Gastroesophageal sphincter (tissue), 3 donors: ENCODE results near the gene BRMS1L.

Experiments
- EP300 ChIP-seq: sonication (generic); formaldehyde crosslinking; IDR thresholded peaks from one replicate; pipeline ENCODE4 v1.6.1; 2017; ENCODE audit warnings: antibody characterized with exemption, mild to moderate bottlenecking
- POLR2A ChIP-seq, 2 donors: fragments of 450-650 bp; IDR thresholded peaks; one replicate each; pipeline ENCODE4 v1.6.1; 2017; ENCODE audit warnings: antibody characterized with exemption in 2 of 2, mild to moderate bottlenecking in 2 of 2, moderate library complexity in 1 of 2
- POLR2AphosphoS5 ChIP-seq: sonication (generic); formaldehyde crosslinking; IDR thresholded peaks from one replicate; pipeline ENCODE4 v1.6.1; 2017; ENCODE audit warnings: antibody characterized with exemption
- TF ChIP-seq, protein P1 (sequence below), 4 experiments: fragments of 200-600 bp in 2 of 4; fragments of 450-650 bp in 2 of 4; sonication (generic) in 1 of 4; IDR thresholded peaks; one replicate each; pipeline ENCODE4 v1.5.1; 2017 to 2019; ENCODE audit warnings: antibody characterized with exemption in 4 of 4, mild to moderate bottlenecking in 2 of 4, moderate library complexity in 2 of 4

DNA sequence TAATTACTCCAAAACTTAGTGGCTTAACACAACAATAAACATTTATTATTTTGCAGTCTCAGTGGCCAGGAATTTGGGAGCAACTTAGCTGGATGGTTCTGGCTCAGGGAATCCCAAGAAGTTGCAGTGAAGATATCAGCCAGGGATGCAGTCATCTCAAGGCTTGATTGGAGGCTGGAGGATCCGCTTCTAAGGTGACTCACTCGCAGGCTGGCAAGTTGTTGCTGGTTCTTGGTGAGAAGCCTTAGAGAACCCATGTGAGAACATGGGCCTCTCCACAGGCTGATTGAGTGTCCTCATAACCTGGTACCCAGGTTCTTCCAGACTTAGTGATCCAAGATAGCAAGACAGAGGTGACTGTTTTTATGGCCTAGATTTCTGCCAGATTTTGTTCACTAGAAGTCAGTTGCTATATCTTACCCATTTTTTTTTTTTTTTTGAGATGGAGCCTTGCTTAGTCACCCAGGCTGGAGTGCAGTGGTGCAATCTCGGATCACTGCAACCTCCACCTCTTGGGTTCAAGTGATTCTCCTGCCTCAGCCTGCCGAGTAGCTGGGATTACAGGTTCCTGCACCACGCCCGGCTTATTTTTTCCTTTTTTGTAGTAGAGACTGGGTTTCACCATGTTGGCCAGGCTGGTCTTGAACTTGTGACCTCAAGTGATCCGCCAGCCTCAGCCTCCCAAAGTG, 32.5 kb downstream of the BRMS1L start:
- TF ChIP-seq POLR2AphosphoS5 = no peak
- TF ChIP-seq, protein P1, sequence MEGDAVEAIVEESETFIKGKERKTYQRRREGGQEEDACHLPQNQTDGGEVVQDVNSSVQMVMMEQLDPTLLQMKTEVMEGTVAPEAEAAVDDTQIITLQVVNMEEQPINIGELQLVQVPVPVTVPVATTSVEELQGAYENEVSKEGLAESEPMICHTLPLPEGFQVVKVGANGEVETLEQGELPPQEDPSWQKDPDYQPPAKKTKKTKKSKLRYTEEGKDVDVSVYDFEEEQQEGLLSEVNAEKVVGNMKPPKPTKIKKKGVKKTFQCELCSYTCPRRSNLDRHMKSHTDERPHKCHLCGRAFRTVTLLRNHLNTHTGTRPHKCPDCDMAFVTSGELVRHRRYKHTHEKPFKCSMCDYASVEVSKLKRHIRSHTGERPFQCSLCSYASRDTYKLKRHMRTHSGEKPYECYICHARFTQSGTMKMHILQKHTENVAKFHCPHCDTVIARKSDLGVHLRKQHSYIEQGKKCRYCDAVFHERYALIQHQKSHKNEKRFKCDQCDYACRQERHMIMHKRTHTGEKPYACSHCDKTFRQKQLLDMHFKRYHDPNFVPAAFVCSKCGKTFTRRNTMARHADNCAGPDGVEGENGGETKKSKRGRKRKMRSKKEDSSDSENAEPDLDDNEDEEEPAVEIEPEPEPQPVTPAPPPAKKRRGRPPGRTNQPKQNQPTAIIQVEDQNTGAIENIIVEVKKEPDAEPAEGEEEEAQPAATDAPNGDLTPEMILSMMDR (IDR thresholded peaks at IDR 0.05) = no peak
- no peak for TF ChIP-seq EP300
- no peak for TF ChIP-seq POLR2A (IDR thresholded peaks at IDR 0.05)
